ENCODE data around the gene MPND.

The MPND gene

DNA sequence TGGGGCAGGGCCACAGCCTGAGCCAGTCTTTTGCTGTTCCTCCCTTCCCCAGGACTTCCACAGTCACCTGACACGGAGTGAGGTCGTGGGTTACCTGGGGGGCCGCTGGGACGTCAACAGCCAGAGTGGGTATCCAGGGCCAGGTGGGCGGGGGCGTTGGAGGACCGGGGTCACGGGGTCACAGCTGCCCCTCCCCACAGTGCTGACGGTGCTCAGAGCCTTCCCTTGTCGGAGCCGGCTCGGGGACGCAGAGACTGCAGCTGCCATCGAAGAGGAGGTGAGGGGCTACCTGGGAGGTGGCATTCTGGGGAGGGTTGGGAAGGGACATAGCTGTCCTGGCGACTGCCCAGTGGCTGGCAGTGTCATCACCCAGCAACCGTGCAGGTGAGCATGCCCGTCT lies 11.5 kb downstream of the MPND start:
- Histone ChIP-seq H3K27me3 (ENCODE audit: control insufficient read depth, insufficient read depth, low read length) (no peaks in the 10 kb centered on the region), H3K9ac (ENCODE audit: low read length) (no peak overlapping the region), H3K4me3 (ENCODE audit: low read length) (no peak overlapping the region), H3K4me1 (ENCODE audit: control insufficient read depth, low read depth, low read length) (no peaks in the 10 kb centered on the region), H3K36me3 (ENCODE audit: control insufficient read depth, low read depth, low read length) (no peaks in the 10 kb centered on the region), H3K27ac (ENCODE audit: low read length) (no peak overlapping the region), H3K9me3 (ENCODE audit: control insufficient read depth, low read depth, low read length) (no peaks in the 10 kb centered on the region)

DNA sequence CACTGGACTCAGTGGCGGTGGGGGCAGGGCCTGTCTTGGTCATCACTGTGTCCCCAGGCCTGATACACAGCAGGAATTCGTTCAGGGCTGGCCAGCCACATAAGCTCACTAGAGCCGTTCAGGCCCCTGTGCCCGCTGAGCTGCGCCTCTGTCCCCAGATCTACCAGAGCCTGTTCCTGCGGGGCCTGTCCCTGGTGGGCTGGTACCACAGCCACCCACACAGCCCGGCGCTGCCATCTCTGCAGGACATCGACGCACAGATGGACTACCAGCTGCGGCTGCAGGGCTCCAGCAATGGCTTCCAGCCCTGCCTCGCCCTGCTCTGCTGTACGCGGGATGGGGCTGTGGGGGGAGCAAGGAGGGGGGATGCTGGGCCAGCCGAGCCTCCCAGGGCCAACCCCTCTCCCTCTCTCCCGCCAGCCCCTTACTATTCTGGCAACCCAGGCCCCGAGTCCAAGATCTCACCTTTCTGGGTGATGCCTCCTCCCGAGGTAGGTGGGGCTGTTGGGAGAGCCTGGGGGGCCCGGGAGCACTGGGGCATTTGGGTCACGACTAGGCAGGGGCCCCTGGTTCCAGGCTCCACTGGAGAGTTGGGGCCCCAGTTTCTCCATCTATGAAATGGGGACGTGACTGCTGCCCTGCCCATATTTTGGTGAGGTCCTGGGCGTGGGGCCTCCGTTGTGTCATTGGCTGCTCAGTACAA lies 13.9 kb downstream of the MPND start:
- Histone ChIP-seq H3K9ac (ENCODE audit: low read length) (no peak overlapping the region), H3K4me1 (ENCODE audit: control insufficient read depth, low read depth, low read length) (no peaks in the 10 kb centered on the region), H3K36me3 (ENCODE audit: control insufficient read depth, low read depth, low read length) (peaks cover 7% of the 10 kb centered on the region), H3K4me3 (ENCODE audit: low read length) (no peak overlapping the region), H3K27me3 (ENCODE audit: control insufficient read depth, insufficient read depth, low read length) (no peaks in the 10 kb centered on the region), H3K9me3 (ENCODE audit: control insufficient read depth, low read depth, low read length) (no peaks in the 10 kb centered on the region), H3K27ac (ENCODE audit: low read length) (no peak overlapping the region)

DNA sequence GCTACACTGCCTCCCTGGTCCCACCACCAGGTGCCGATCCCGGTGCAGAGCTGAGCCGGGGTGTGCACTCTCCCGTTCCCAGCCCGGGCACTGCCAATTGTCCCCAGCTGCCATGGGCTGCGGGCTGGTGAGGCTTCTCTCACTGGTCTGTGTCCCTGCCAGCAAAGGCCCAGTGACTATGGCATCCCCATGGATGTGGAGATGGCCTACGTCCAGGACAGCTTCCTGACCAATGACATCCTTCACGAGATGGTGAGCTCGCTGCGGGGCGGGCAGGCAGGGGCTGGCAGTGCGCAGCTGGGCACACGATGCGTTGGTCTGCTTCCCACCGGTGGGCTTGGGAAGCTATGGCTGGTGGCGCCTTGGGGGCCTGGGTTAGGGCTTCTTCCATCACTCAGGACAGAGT lies 14.6 kb downstream of the MPND start:
- H3K9me3 ChIP-seq (ENCODE audit: control insufficient read depth, low read depth, low read length): no peaks in the 10 kb centered on the region
- no peaks in the 10 kb centered on the region for H3K27me3 ChIP-seq (ENCODE audit: control insufficient read depth, insufficient read depth, low read length)
- no peaks in the 10 kb centered on the region for H3K4me1 ChIP-seq (ENCODE audit: control insufficient read depth, low read depth, low read length)
- H3K4me3 ChIP-seq (ENCODE audit: low read length): no peak overlapping the region
- H3K9ac ChIP-seq (ENCODE audit: low read length): no peak overlapping the region
- H3K36me3 ChIP-seq (ENCODE audit: control insufficient read depth, low read depth, low read length): peaks cover 8% of the 10 kb centered on the region
- no peak overlapping the region for H3K27ac ChIP-seq (ENCODE audit: low read length)

DNA sequence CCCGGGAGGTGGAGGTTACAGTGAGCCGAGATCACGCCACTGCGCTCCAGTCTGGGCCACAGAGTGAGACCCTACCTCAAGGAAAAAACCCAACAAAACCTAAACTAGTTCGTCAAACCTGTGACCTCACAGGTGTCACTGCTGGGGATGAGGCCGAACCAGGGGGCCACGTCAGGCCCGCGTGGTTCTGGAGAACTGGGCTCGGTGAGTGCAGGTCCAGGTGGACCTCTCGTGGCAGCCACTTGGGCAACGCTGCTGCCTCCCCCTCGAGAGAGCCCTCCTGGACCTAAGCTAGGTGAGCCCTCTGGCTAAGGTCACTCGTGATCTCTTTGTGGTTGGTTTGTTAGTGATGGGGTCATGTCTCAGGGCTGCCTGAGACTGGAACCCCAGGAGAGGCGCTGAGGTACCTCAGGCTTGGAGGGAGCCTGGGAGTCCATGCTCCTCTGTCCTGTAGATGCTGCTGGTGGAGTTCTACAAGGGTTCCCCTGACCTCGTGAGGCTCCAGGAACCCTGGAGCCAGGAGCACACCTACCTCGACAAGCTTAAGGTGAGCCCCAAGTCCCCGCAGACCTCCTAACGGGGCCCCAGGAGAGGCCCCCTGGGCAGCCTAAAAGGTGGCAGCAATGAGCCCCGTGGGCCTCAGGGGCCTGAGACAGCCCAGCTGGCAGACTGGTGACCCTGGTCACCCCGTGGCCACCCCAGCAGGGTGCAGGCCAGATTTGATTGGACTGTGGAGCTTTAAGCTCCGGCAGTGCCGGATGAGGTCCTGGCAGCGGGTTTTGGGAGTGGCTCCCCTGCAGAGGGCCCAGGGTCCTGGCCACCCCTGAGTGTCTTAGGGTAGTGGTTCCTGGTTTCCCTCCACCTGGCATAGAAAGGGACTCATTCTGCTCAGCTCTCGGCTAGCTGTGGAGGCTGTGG lies 15.6 kb downstream of the MPND start:
- Histone ChIP-seq H3K27ac (ENCODE audit: low read length) (no peak overlapping the region), H3K36me3 (ENCODE audit: control insufficient read depth, low read depth, low read length) (peaks cover 8% of the 10 kb centered on the region), H3K4me3 (ENCODE audit: low read length) (no peak overlapping the region), H3K9me3 (ENCODE audit: control insufficient read depth, low read depth, low read length) (no peaks in the 10 kb centered on the region), H3K4me1 (ENCODE audit: control insufficient read depth, low read depth, low read length) (no peaks in the 10 kb centered on the region), H3K9ac (ENCODE audit: low read length) (no peak overlapping the region), H3K27me3 (ENCODE audit: control insufficient read depth, insufficient read depth, low read length) (no peaks in the 10 kb centered on the region)

DNA sequence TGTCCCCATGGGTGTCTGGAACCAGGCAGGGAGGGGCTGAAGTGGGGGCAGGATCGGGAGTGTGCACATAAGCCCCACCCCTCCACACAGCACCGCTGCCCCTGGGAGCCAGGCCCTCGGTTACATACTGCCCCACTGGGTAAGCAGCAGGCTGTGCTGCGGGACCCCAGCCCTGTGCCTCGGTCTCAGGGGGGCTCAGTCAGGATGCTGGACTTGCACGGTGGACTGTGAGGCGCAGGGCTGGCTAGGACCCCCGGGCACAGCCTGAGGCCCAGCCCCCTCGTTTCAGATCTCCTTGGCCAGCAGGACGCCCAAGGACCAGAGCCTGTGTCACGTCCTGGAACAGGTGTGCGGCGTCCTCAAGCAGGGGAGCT lies 16.3 kb downstream of the MPND start:
- Histone ChIP-seq H3K9me3 (ENCODE audit: control insufficient read depth, low read depth, low read length) (no peaks in the 10 kb centered on the region), H3K9ac (ENCODE audit: low read length) (no peak overlapping the region), H3K36me3 (ENCODE audit: control insufficient read depth, low read depth, low read length) (peaks cover 8% of the 10 kb centered on the region), H3K27me3 (ENCODE audit: control insufficient read depth, insufficient read depth, low read length) (no peaks in the 10 kb centered on the region), H3K27ac (ENCODE audit: low read length) (no peak overlapping the region), H3K4me1 (ENCODE audit: control insufficient read depth, low read depth, low read length) (no peaks in the 10 kb centered on the region), H3K4me3 (ENCODE audit: low read length) (no peak overlapping the region)

DNA sequence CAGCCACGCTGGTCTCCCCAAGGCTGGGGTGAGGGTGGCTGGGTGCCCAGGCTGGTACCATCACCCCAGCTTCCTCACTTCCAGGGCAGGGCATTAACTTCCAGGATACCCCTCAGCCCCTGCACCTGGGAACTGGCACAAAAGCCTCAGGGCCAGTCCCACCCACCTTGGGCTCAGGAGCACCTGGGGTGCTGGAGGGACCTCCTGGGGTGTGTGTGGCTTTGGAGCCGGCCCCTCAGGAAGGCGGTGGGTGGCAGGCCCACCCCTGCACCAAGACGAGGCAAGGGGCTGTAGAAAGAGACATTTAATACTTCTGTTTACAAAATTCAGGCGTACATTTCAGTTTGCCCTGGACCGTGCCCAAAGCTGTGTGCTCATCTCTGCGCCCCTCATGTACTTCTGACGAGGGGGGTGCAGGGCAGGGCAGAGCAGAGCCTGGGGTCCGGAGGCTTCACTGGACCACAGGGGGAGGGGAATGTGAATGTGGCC lies 16.8 kb downstream of the MPND start:
- H3K27ac ChIP-seq (ENCODE audit: low read length): no peak overlapping the region

DNA sequence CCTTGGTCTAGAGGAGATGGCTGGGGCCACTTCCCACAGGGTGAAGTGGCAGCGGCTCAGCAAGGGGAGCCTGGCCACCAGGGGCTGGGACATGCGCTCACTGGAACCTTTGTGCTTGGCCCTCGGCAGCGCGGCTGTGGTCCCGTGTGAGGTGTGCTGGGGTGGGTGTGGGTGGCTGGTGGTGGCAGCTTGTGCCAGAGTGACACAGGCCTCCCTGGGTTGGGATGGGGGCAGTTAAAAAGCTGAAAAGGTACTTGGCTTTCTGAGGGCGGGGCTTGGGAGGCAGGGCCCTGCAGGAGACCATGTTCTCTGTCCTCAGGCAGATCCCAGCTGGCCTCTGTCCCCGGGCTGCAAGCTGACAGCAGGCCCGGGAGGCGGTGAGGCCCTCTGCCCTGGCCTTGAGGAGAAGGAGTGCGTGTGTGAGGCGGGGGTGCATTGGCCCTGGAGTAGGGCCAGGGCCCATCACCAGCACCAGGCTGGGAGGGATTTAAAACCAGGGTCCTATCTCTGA lies 17.3 kb downstream of the MPND start:
- no peaks in the 10 kb centered on the region for H3K4me1 ChIP-seq (ENCODE audit: control insufficient read depth, low read depth, low read length)
- no peaks in the 10 kb centered on the region for H3K27me3 ChIP-seq (ENCODE audit: control insufficient read depth, insufficient read depth, low read length)
- H3K27ac ChIP-seq (ENCODE audit: low read length): no peak overlapping the region
- peaks cover 9% of the 10 kb centered on the region for H3K36me3 ChIP-seq (ENCODE audit: control insufficient read depth, low read depth, low read length)
- H3K9me3 ChIP-seq (ENCODE audit: control insufficient read depth, low read depth, low read length): no peaks in the 10 kb centered on the region
- no peak overlapping the region for H3K4me3 ChIP-seq (ENCODE audit: low read length)
- no peak overlapping the region for H3K9ac ChIP-seq (ENCODE audit: low read length)

More for the DNA sequence above, 16.8 kb downstream of the MPND start:
- H3K9me3 ChIP-seq (ENCODE audit: control insufficient read depth, low read depth, low read length): no peaks in the 10 kb centered on the region
- H3K4me1 ChIP-seq (ENCODE audit: control insufficient read depth, low read depth, low read length): no peaks in the 10 kb centered on the region
- no peak overlapping the region for H3K9ac ChIP-seq (ENCODE audit: low read length)
- peaks cover 8% of the 10 kb centered on the region for H3K36me3 ChIP-seq (ENCODE audit: control insufficient read depth, low read depth, low read length)
- no peaks in the 10 kb centered on the region for H3K27me3 ChIP-seq (ENCODE audit: control insufficient read depth, insufficient read depth, low read length)
- no peak overlapping the region for H3K4me3 ChIP-seq (ENCODE audit: low read length)

DNA sequence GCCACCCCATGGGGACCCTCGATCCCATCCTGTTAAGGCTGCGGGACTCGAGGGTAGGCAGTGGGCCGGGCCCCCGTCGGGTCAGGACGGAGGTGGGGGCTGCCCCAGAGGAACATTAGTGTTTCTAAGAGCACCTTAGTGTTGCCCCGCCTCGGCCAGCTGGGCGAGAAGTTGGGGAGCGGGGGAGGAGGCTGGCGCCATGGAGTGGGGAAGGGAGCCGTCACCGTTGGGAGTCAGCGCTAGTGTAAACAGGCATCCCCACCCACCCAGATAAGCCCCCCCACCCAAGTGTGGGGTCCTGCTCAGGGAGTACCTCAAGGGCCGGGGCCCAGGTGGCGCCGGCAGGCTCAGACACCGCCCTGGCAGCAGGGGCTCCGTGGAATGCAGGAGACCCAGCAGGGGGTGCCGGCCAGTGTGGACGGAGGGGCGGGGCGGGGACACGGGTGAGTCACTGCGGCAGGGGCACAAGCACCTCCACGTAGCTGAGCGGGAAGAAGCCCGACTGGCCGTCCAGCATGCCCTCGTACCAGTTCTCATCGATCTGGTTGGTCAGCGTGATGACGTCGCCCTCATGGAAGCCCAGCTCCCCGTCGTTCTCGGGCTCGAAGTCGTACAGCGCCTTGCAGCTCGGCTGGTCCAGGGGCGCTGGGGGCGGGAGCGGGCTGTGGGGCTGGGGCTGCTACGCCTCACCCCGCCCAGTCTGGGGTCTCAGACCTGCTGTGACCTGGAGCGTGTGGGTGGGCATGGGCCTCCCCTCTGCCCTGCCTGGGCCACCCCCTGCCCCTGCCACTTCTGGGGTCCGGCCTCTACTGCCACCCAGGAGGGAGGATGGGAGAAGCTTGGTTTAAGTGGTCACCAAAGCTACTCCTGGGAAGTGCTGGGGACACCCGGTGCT lies 18.0 kb downstream of the MPND start:
- peaks cover 11% of the 10 kb centered on the region for H3K36me3 ChIP-seq (ENCODE audit: control insufficient read depth, low read depth, low read length)
- no peak overlapping the region for H3K27ac ChIP-seq (ENCODE audit: low read length)
- no peaks in the 10 kb centered on the region for H3K4me1 ChIP-seq (ENCODE audit: control insufficient read depth, low read depth, low read length)
- no peaks in the 10 kb centered on the region for H3K9me3 ChIP-seq (ENCODE audit: control insufficient read depth, low read depth, low read length)
- H3K27me3 ChIP-seq (ENCODE audit: control insufficient read depth, insufficient read depth, low read length): no peaks in the 10 kb centered on the region
- no peak overlapping the region for H3K4me3 ChIP-seq (ENCODE audit: low read length)
- H3K9ac ChIP-seq (ENCODE audit: low read length): no peak overlapping the region

DNA sequence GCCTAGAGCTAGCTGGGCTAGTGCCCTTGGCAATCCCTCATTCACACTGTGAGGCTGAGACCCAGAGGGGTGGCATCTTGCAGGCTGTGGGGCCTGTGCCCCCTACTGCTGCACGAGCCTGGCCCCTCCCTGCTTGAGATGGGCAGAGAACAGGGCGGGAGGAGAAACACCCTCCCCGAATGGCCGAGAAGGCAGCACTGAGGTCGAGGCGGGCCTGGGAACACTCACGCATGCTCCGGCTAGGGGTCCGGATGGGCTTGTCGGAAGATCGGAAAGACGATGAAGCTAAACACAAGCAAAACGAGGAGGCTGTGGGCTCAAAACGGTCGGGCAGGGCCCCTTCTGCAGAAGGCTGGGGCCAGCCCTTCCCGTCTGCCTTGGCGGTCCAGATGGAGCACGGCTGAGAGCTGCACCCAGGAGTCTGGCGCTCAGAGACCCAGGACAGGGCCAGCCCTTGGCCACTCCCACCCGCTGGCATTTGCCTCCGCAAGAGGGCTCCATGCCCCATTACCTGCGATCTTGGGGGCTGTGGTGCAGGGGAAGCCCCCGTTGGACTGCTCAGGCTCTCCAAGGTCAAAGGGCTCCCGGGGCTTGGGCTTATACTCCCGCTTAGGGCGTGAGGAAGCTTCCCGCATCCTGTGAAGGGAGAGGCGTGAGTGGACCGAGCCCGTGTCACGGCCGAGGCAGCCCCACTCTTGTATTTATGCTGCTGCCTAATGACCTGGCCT lies 18.9 kb downstream of the MPND start:
- H3K27me3 ChIP-seq (ENCODE audit: control insufficient read depth, insufficient read depth, low read length): no peaks in the 10 kb centered on the region
- H3K4me3 ChIP-seq (ENCODE audit: low read length): no peak overlapping the region
- peaks cover 11% of the 10 kb centered on the region for H3K36me3 ChIP-seq (ENCODE audit: control insufficient read depth, low read depth, low read length)
- no peak overlapping the region for H3K9ac ChIP-seq (ENCODE audit: low read length)
- H3K4me1 ChIP-seq (ENCODE audit: control insufficient read depth, low read depth, low read length): no peaks in the 10 kb centered on the region
- no peak overlapping the region for H3K27ac ChIP-seq (ENCODE audit: low read length)
- no peaks in the 10 kb centered on the region for H3K9me3 ChIP-seq (ENCODE audit: control insufficient read depth, low read depth, low read length)

DNA sequence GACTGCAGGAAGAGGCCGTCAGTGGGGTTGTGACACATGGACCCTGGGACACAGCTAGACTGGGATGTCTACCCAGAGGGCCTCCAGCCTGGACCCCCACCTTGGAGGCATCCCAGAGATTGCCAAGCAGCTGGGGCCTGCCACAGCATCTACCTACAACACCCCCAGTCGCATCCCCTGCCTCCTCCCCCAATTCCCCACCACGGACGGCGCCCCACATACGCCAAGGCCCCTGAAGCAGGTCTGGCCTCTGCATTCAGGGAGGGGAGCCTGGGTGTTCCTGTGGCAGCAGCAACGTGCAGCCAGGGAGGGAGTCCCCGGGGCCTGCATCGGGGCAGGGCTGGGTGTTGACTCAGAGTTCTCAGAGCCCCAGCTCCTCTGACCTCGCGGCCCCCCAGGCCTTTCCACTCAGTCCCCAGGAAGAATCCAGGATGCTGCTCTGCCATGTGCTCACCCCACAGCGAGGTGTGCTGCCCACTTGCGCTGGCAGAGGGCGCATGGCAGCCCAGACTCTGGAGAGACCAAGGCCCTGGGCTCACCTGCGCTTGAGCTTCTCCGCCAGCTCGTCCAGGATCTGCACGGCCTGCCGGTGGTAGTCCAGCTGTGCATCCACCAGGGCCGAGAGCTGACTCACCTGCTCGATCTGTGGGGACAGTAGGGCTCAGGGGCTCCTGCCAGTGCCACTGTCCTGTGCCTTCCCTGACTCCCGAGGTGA lies 19.6 kb downstream of the MPND start:
- H3K4me3 ChIP-seq (ENCODE audit: low read length): no peak overlapping the region
- no peak overlapping the region for H3K9ac ChIP-seq (ENCODE audit: low read length)
- no peaks in the 10 kb centered on the region for H3K27me3 ChIP-seq (ENCODE audit: control insufficient read depth, insufficient read depth, low read length)
- no peaks in the 10 kb centered on the region for H3K4me1 ChIP-seq (ENCODE audit: control insufficient read depth, low read depth, low read length)
- no peak overlapping the region for H3K27ac ChIP-seq (ENCODE audit: low read length)
- peaks cover 11% of the 10 kb centered on the region for H3K36me3 ChIP-seq (ENCODE audit: control insufficient read depth, low read depth, low read length)
- no peaks in the 10 kb centered on the region for H3K9me3 ChIP-seq (ENCODE audit: control insufficient read depth, low read depth, low read length)
